Keratinocyte (primary cell): Measurements from ENCODE around the gene NRDC. TPM values are rescaled to one million over a fixed set of nuclear protein-coding genes. Genes with fewer than 3 reads are reported as not detected.

Experiments
- DNase-seq: peaks from one replicate; pipeline ENCODE4 v3.0.0-alpha.2; 2011; ENCODE audit warnings: low read depth, missing footprints, low spot score
- FAIRE-seq: peaks from 2 replicates; lab custom pipeline; 2011; peaks lifted over from hg19 to GRCh38; lab: Jason Lieb, UNC
- H2AFZ ChIP-seq: 2 replicates; pipeline ENCODE4 v1.6.0; 2012; ENCODE audit warnings: low read length, control low read depth, inconsistent platforms; ENCODE audit not compliant: control insufficient read depth
- H3K27ac ChIP-seq: 2 replicates; pipeline ENCODE4 v1.5.1; 2011; ENCODE audit warnings: low read length; ENCODE audit not compliant: control insufficient read depth, insufficient read depth
- H3K27me3 ChIP-seq: 3 replicates; pipeline ENCODE4 v1.6.0; 2011; ENCODE audit warnings: low read length; ENCODE audit not compliant: control insufficient read depth, insufficient read depth; ENCODE audit errors: extremely low read depth
- H3K36me3 ChIP-seq, 2 experiments: 2 replicates in 1 of 2; 3 replicates in 1 of 2; pipeline ENCODE4 v1.5.1; 2011; ENCODE audit warnings: low read length in 2 of 2, mild to moderate bottlenecking in 1 of 2; ENCODE audit not compliant: control insufficient read depth in 2 of 2, insufficient read depth in 2 of 2; ENCODE audit errors: extremely low read depth in 1 of 2
- H3K4me1 ChIP-seq: 3 replicates; pipeline ENCODE4 v1.5.1; 2011; ENCODE audit warnings: low read length; ENCODE audit not compliant: control insufficient read depth, insufficient read depth; ENCODE audit errors: extremely low read depth
- H3K4me2 ChIP-seq: 3 replicates; pipeline ENCODE4 v1.6.0; 2011; ENCODE audit warnings: low read depth, low read length; ENCODE audit not compliant: control insufficient read depth, insufficient read depth; ENCODE audit errors: extremely low read depth
- H3K4me3 ChIP-seq, 3 experiments: fragments of 200-600 bp in 1 of 3; sonication (generic) in 1 of 3; 2 replicates in 2 of 3; 3 replicates in 1 of 3; pipeline ENCODE4 v1.5.1; 2011 to 2016; ENCODE audit warnings: low read length in 3 of 3, mild to moderate bottlenecking in 3 of 3, control low read depth in 2 of 3, inconsistent platforms in 1 of 3, low read depth in 1 of 3, mixed read lengths in 1 of 3, mixed run types in 1 of 3, moderate library complexity in 1 of 3; ENCODE audit not compliant: control insufficient read depth in 2 of 3, insufficient read depth in 2 of 3; ENCODE audit errors: extremely low read depth in 1 of 3
- H3K79me2 ChIP-seq: 2 replicates; pipeline ENCODE4 v1.6.0; 2012; ENCODE audit warnings: low read length; ENCODE audit not compliant: control insufficient read depth, insufficient read depth
- H3K9ac ChIP-seq: 3 replicates; pipeline ENCODE4 v1.6.0; 2011; ENCODE audit warnings: low read length; ENCODE audit not compliant: control insufficient read depth, insufficient read depth; ENCODE audit errors: extremely low read depth
- H3K9me1 ChIP-seq: 3 replicates; pipeline ENCODE4 v1.6.0; 2011; ENCODE audit warnings: low read length; ENCODE audit not compliant: control insufficient read depth, insufficient read depth; ENCODE audit errors: extremely low read depth
- H3K9me3 ChIP-seq: 2 replicates; pipeline ENCODE4 v1.5.1; 2012; ENCODE audit warnings: low read depth, low read length; ENCODE audit not compliant: control insufficient read depth
- H4K20me1 ChIP-seq: 3 replicates; pipeline ENCODE4 v1.6.0; 2011; ENCODE audit warnings: low read length; ENCODE audit not compliant: control insufficient read depth, insufficient read depth; ENCODE audit errors: extremely low read depth
- EZH2 ChIP-seq: IDR thresholded peaks from one replicate; pipeline ENCODE4 v1.6.1; 2012; ENCODE audit warnings: inconsistent platforms, mild to moderate bottlenecking, low read length, moderate library complexity
- dilution Hi-C: fragments of 300-500 bp; cut with MboI; formaldehyde crosslinking; loops from one replicate; pipeline ENCODE4 v1.7.0; 2020; ENCODE audit warnings: low sequenced_read_pairs; ENCODE audit not compliant: extremely low pct_ligation_motif_present
- polyA plus RNA-seq, 5 experiments: library from polyadenylated mRNA; depleted of rRNA in 3 of 5; stranded (reverse) in 3 of 5; stranded (forward) in 1 of 5; unstranded in 1 of 5; fragments of >200 nt; gene quantifications; 1 replicate in 1 of 5; 2 replicates in 3 of 5; 3 replicates in 1 of 5; pipeline versions ENCODE4 v1.2.1 to v1.2.3, GENCODE V29; 2011 to 2012; ENCODE audit warnings: missing spikeins in 2 of 5, low read depth in 1 of 5, low replicate concordance in 1 of 5
- TF ChIP-seq, protein P1 (sequence below), 3 experiments: IDR thresholded peaks in 1 of 3; conservative IDR thresholded peaks in 1 of 3; optimal IDR thresholded peaks in 1 of 3; 2 replicates in 2 of 3; 3 replicates in 1 of 3; pipeline versions ENCODE3 to v1.5.1; 2011; ENCODE audit warnings: low read length in 3 of 3, mild to moderate bottlenecking in 3 of 3, moderate library complexity in 2 of 3, control low read depth in 1 of 3, inconsistent platforms in 1 of 3; ENCODE audit not compliant: insufficient read depth in 2 of 3; ENCODE audit errors: extremely low read depth in 1 of 3

The NRDC gene
- polyA plus RNA-seq, 1 donor (not counting 4 experiments of a cell fraction or from before 2014, with no cell fraction given): 183 TPM

DNA sequence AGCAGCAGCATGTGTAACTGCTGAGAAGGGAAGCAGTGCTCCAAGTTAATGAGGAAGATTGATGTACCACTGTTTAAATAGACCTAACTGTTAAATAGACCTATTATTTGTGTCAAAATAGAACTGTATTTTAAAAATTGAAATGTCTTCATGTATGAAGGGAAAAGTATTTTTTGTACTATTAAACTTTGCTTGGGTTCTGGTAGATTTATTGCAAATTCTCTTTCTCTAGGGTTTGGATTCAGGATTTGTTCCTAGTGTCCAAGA, 133.3 kb downstream of the NRDC start:
- H3K9ac ChIP-seq: no peak overlapping the region
- H3K9me1 ChIP-seq: no peaks in the 10 kb centered on the region
- H3K27me3 ChIP-seq: no peaks in the 10 kb centered on the region
- dilution Hi-C loops: no loop called here
- no peak for DNase-seq
- H3K4me2 ChIP-seq: no peak overlapping the region
- no peaks in the 10 kb centered on the region for H3K4me1 ChIP-seq
- H3K9me3 ChIP-seq: no peaks in the 10 kb centered on the region
- H4K20me1 ChIP-seq: no peaks in the 10 kb centered on the region
- no peak for TF ChIP-seq EZH2
- TF ChIP-seq, protein P1, sequence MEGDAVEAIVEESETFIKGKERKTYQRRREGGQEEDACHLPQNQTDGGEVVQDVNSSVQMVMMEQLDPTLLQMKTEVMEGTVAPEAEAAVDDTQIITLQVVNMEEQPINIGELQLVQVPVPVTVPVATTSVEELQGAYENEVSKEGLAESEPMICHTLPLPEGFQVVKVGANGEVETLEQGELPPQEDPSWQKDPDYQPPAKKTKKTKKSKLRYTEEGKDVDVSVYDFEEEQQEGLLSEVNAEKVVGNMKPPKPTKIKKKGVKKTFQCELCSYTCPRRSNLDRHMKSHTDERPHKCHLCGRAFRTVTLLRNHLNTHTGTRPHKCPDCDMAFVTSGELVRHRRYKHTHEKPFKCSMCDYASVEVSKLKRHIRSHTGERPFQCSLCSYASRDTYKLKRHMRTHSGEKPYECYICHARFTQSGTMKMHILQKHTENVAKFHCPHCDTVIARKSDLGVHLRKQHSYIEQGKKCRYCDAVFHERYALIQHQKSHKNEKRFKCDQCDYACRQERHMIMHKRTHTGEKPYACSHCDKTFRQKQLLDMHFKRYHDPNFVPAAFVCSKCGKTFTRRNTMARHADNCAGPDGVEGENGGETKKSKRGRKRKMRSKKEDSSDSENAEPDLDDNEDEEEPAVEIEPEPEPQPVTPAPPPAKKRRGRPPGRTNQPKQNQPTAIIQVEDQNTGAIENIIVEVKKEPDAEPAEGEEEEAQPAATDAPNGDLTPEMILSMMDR (optimal IDR thresholded peaks at IDR 0.05 in 1 of 3, IDR thresholded peaks at IDR 0.05 in 1 of 3, conservative IDR thresholded peaks at IDR 0.05 in 1 of 3; ENCODE audit: extremely low read depth in 1 of 3, insufficient read depth in 2 of 3, low read length in 3 of 3): no peak
- no peak overlapping the region for H3K27ac ChIP-seq
- H3K79me2 ChIP-seq: no peaks in the 10 kb centered on the region
- no peak overlapping the region for H3K4me3 ChIP-seq
- no peaks in the 10 kb centered on the region for H3K36me3 ChIP-seq
- no peak for FAIRE-seq
- no peak overlapping the region for H2AFZ ChIP-seq

DNA sequence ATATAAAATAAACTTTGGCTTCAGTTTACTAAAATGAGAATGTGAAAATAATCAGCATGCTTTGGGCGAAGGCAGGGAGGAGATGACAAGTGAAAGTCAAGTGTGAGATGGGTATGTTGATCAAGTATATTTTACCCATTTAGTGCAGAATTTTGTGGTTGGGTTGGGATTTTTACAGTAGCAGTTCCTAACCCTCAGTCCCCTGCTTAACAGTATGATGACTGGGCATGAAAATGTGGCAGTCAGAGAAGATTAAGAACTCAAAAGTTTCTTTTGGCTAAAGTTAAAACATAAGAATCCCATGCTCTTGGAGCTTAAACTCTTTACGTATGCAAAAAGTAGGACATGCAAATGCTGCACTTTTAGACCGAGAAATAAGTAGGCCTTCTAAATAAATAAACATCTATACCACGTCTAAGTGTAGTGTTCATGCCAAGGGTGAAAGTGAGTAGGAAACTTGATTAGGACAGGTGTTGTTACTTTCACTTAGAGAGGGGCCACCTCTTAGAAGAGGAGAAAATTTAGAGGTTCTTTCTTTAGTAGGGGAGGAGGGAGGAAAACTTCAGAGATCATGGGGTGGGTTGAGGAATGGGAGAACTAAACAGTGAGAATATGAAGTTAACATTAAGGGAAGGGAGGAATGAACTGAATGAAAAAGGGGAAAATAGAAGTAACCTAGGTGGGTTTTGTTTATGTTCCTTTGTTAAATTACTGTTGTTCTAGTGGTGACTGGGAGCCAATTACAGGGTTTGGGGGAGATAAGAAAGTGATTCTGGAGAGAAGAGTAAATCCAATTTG, 133.8 kb downstream of the NRDC start:
- Histone ChIP-seq H3K36me3 (no peaks in the 10 kb centered on the region), H3K9me1 (no peaks in the 10 kb centered on the region), H3K4me3 (no peak overlapping the region), H3K27ac (no peak overlapping the region), H3K79me2 (peaks cover 3% of the 10 kb centered on the region), H2AFZ (no peak overlapping the region), H3K27me3 (no peaks in the 10 kb centered on the region), H3K4me2 (no peak overlapping the region), H4K20me1 (no peaks in the 10 kb centered on the region), H3K9me3 (no peaks in the 10 kb centered on the region), H3K9ac (no peak overlapping the region), H3K4me1 (no peaks in the 10 kb centered on the region)
- dilution Hi-C loops: no loop called here
- TF ChIP-seq, protein P1 (optimal IDR thresholded peaks at IDR 0.05 in 1 of 3, IDR thresholded peaks at IDR 0.05 in 1 of 3, conservative IDR thresholded peaks at IDR 0.05 in 1 of 3; ENCODE audit: extremely low read depth in 1 of 3, insufficient read depth in 2 of 3, low read length in 3 of 3): no peak
- no peak for TF ChIP-seq EZH2
- no peak for FAIRE-seq
- DNase-seq: no peak
